GM21526 (cell line): ENCODE results near the gene EOLA1.
"Not testable (repeated sequence)": the region's sequence is repeated elsewhere in the genome, so short reads cannot be mapped to it uniquely, and the experiment has no call there.

Source experiments
- ATAC-seq: cut with Tn5 transposase; IDR thresholded peaks from one replicate; pipeline ENCODE4 v1.9.1; 2021; ENCODE audit warnings: moderate library complexity; ENCODE audit not compliant: unreplicated experiment, low FRiP score

EOLA1 gene

DNA sequence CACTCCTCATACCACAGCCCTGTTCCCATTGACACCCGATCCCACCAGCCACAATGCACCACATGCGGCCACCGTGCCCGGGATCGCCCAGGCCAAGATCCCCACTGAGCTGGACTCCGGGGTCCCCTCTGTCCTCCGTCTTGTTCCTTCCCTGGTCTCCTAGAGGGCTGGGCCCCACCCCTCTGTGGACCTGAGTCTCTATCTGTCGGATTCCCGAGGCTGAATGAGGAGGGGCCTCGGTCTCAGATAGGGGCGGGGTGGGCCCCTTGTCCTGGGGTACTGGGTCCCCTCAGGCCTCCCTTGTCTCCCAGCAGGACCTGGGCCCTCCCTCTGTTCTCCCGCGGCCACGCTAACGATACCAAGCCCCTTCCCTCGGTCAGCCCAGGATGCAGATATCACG lies 44.8 kb downstream of the EOLA1 start:
- not testable (repeated sequence) for ATAC-seq

DNA sequence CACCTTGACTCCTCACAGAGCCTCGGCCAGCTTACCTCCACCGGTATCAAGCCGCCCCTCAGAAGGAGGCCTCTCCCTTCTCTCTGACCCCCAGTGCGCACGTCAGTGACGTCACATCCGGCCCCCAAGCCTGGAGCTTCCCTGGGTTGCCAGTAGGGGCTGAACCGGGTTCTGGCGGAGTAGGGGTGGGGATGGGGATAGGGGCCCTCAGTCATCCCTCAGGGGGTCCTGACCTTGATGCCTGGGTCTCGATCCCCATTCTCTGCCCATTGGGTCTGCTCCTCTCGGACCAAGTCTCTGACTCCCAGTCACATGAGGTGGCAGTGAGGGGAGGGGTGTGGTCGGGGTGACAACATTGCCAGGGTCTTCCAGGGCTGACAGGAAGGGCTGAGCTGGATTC lies 46.5 kb downstream of the EOLA1 start, which contains the start of gene MAGEA9B:
TSS of gene MAGEA9B (minus strand) at position 101 of the 400 bp plus-strand sequence. CDS start 4,280 bp downstream, outside the sequence.
- not testable (repeated sequence) for ATAC-seq

DNA sequence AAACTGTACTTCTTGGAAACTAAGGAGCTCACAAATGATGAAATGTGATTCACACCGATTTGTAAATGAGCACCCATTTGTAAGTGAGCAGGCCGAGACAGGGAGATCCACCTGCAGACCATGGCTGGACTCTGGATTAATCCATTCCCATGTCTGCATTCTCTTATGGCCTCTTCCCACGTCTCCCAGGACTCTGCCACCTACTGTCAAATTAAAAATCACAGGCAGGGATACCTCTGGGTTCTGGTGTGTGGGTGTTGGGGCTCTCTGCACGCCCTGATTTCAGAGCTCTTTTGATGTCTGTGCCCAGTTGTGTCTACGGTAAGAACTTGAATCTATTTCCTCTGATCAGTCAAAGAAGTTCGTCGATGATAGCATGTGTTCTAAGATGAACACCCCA lies 50.2 kb downstream of the EOLA1 start:
- not testable (repeated sequence) for ATAC-seq

DNA sequence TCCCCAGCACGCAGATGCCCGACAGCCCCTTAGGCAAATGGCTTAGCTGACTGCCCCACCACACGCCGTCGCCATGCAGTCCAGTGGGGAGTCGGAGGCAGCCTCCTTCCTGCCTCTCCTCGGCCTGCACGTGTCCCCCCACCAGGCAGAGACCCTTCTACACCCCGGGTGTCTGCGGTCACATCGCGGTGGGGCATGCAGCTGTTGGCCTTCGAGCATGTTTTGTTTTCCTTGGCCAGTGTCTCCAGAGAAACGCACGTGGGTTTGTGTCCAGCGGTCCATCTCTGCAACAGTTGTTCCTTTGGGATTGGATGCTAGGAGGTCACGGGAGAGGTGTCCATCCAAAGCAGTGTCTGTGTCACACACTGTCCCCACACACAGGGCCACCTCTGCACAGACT lies 54.4 kb downstream of the EOLA1 start, which contains the start of gene HSFX2:
TSS of gene HSFX2 (minus strand) at position 101 of the 400 bp plus-strand sequence. CDS start 614 bp downstream, outside the sequence.
- ATAC-seq, result not testable (repeated sequence)

DNA sequence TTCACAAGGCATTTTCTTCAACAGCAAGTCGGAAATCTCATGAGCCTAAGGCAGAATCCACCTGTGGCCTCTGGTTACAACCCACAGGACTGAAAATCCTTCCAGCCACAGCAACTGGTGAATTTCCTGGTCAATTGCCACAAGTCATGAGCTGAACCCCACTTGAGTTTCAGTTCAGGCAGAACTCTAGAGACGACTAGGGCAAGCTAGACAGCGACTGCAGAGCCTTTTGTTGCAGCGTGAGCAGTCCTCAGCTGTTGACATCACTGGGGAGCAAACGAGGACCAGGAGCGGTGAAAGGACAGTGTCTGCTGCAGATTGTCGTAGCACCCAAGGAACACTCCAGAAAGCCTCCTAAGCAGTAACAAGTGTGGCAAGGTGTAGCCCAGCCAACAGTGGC lies 55.1 kb downstream of the EOLA1 start:
- ATAC-seq, result not testable (repeated sequence)
